GM12801 (cell line): ENCODE measurements around the gene CLEC2A.

Experiments used
- TF ChIP-seq, protein P1 (sequence below): IDR thresholded peaks from one replicate; pipeline ENCODE4 v1.5.1; 2011; ENCODE audit warnings: control low read depth; ENCODE audit not compliant: insufficient read length; ENCODE audit errors: extremely low read depth

Gene CLEC2A

GRCh38 chr12:9866860-9867269, 65.3 kb downstream of the CLEC2A start:
- TF ChIP-seq, protein P1, sequence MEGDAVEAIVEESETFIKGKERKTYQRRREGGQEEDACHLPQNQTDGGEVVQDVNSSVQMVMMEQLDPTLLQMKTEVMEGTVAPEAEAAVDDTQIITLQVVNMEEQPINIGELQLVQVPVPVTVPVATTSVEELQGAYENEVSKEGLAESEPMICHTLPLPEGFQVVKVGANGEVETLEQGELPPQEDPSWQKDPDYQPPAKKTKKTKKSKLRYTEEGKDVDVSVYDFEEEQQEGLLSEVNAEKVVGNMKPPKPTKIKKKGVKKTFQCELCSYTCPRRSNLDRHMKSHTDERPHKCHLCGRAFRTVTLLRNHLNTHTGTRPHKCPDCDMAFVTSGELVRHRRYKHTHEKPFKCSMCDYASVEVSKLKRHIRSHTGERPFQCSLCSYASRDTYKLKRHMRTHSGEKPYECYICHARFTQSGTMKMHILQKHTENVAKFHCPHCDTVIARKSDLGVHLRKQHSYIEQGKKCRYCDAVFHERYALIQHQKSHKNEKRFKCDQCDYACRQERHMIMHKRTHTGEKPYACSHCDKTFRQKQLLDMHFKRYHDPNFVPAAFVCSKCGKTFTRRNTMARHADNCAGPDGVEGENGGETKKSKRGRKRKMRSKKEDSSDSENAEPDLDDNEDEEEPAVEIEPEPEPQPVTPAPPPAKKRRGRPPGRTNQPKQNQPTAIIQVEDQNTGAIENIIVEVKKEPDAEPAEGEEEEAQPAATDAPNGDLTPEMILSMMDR = no peak

- TF ChIP-seq, protein P1 = no peak
Measured at GRCh38 chr12:9864913-9865675, 67.1 kb downstream of the CLEC2A start.
